Mucosa of descending colon (tissue), 3 donors: ENCODE data around the gene GRHPR. TPM values are rescaled to one million over a fixed set of nuclear protein-coding genes. Genes with fewer than 3 reads are reported as not detected.
A peak's percentile ranks its signal among the peaks of the same experiment; 100 is the strongest.

ENCODE experiments used
- ATAC-seq: fragments of 200-7000 bp; cut with Tn5 transposase; one replicate; pipeline ENCODE4 v1.9.1; 2020; ENCODE audit warnings: mild to moderate bottlenecking, moderate library complexity
- DNase-seq, 3 donors: peaks; one replicate each; pipeline ENCODE4 v3.0.0-alpha.2; 2020
- H3K36me3 ChIP-seq: fragments of 200-600 bp; one replicate; pipeline ENCODE4 v1.8.0; 2021; ENCODE audit warnings: low read depth, mild to moderate bottlenecking
- H3K4me1 ChIP-seq: fragments of 200-600 bp; one replicate; pipeline ENCODE4 v1.8.0; 2021; ENCODE audit warnings: low read depth, mild to moderate bottlenecking
- H3K4me3 ChIP-seq: fragments of 200-600 bp; one replicate; pipeline ENCODE4 v1.8.0; 2021; ENCODE audit warnings: mild to moderate bottlenecking
- H3K9me3 ChIP-seq: fragments of 200-600 bp; one replicate; pipeline ENCODE4 v1.8.0; 2021; ENCODE audit warnings: mild to moderate bottlenecking
- intact Hi-C, 2 donors: fragments of 100-400 bp; cut with DNase I in 1 of 2; cut with micrococcal nuclease in 1 of 2; formaldehyde crosslinking; loops; one replicate each; pipeline versions ENCODE4 v1.11.0 to v1.11.1; 2022; cut with DNase I, micrococcal nuclease
- total RNA-seq, 3 donors: library from RNA; stranded (reverse); fragmentation: NEBNext Ultra II Directional in 2 of 3; extraction: Animal tissue kit (Norgen Biotek cat#: 25700) in 2 of 3; gene quantifications; one replicate each; pipeline versions ENCODE4 v1.2.1 to v1.2.4, GENCODE V29; 2021 to 2023
- TF ChIP-seq, protein P1 (sequence below): fragments of 200-600 bp; IDR thresholded peaks from one replicate; pipeline ENCODE4 v1.8.0; 2022; ENCODE audit warnings: antibody characterized with exemption, mild to moderate bottlenecking
- donor health status: DM: no; HTN: no; CAD: no; lungs with moderate emphysema.
- donor health status: DM: no; HTN: no; CAD: no.
- donor health status: DM: no; HTN: yes; CAD: no.

The GRHPR gene
- total RNA-seq, 3 donors from 2014 or later, result 63.0 to 81.3 (median 79.5) TPM

DNA sequence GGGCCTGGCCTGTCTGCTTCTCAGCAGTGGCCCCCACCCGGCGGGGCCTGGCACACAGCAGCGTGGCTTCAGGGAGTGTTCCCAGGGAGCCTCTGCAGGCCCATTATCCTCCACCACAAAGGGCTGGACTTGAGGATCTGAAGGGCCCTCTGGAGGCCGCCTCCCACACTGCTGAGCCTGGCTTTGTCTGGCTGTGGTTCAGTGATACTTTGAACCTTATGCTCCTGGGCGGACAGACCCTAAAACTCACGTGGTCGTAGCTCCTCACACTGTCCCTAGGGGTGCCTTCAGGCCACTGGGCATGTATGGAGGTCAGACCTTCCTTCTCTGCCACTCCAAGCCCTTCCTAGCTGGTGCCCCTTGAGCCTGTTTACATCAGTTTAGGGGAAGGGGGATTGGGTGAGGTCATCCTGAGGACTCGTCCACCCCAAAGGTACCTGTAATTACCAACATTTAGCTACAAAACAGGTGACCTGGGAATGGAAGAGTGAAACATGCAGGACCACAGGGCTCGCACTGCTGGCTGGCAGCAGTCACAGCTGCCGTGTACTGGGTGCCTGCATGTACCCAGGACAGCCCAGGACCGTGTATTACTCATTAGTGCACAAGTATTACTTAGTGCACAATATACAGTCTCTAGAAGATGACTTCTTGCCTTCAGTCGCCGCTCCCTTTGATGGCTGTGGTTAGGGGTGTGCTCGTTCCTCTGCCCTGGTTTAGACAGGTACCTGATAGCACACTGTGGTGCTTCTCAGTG is 8.5 kb downstream of the GRHPR start:
- peak; percentile 72 for ATAC-seq
- Histone ChIP-seq H3K36me3 (no peaks in the 10 kb centered on the region), H3K4me1 (no peaks in the 10 kb centered on the region), H3K4me3 (no peak overlapping the region), H3K9me3 (no peaks in the 10 kb centered on the region)
- intact Hi-C loops, result no loop called here
- TF ChIP-seq, protein P1, sequence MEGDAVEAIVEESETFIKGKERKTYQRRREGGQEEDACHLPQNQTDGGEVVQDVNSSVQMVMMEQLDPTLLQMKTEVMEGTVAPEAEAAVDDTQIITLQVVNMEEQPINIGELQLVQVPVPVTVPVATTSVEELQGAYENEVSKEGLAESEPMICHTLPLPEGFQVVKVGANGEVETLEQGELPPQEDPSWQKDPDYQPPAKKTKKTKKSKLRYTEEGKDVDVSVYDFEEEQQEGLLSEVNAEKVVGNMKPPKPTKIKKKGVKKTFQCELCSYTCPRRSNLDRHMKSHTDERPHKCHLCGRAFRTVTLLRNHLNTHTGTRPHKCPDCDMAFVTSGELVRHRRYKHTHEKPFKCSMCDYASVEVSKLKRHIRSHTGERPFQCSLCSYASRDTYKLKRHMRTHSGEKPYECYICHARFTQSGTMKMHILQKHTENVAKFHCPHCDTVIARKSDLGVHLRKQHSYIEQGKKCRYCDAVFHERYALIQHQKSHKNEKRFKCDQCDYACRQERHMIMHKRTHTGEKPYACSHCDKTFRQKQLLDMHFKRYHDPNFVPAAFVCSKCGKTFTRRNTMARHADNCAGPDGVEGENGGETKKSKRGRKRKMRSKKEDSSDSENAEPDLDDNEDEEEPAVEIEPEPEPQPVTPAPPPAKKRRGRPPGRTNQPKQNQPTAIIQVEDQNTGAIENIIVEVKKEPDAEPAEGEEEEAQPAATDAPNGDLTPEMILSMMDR, result no peak
- DNase-seq, result peak in 1 of 3 donors; percentile 28

DNA sequence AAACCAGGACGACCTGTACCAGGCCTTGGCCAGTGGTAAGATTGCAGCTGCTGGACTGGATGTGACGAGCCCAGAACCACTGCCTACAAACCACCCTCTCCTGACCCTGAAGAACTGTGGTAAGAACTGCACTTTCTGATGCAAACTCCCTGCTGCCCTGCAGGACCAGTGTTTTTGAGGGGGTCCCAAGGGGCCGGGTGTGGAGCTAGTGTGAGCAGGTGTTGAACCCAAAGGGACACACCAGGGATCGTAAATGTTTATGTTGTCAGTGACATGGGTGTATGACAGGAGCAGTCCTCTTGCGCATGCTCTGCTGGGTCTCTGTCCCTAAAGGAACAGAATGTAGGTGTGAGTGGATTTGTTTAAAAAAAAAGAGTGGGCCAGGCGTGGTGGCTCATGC is 9.5 kb downstream of the GRHPR start:
- Histone ChIP-seq H3K4me3 (no peak overlapping the region), H3K36me3 (no peaks in the 10 kb centered on the region), H3K4me1 (no peaks in the 10 kb centered on the region), H3K9me3 (no peaks in the 10 kb centered on the region)
- intact Hi-C loops, result no loop called here
- TF ChIP-seq, protein P1, result no peak
- ATAC-seq (no peak), DNase-seq (no peak)

DNA sequence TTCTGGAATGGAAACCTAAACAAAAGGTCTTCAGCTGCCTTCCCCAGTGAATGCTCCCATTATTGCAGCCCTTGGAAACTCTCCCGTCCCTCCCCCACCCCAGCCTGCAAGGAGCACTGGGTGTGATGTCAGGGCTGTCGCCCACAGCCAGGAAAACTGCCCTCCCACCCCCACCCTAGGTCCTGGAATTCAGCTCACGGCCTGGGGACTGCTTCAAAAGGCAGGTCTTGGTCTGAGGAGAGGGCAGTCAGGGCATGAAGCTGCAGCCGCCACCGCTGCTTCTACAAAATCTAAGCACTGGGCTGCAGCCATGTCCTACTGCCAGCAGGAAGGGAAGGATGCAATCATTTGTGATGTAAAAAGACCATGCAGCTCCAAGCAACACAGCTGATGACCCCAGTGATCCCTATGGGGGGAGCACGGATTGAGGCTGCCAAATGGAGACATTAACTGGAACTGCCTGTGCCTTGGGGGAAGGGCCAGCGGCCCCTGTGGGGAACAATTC is 11.4 kb downstream of the GRHPR start:
- Histone ChIP-seq H3K9me3 (no peaks in the 10 kb centered on the region), H3K4me3 (no peak overlapping the region), H3K36me3 (peaks cover 7% of the 10 kb centered on the region), H3K4me1 (no peaks in the 10 kb centered on the region)
- no peak for ATAC-seq
- intact Hi-C loops, result no loop called here
- DNase-seq, result no peak
- TF ChIP-seq, protein P1, result no peak

DNA sequence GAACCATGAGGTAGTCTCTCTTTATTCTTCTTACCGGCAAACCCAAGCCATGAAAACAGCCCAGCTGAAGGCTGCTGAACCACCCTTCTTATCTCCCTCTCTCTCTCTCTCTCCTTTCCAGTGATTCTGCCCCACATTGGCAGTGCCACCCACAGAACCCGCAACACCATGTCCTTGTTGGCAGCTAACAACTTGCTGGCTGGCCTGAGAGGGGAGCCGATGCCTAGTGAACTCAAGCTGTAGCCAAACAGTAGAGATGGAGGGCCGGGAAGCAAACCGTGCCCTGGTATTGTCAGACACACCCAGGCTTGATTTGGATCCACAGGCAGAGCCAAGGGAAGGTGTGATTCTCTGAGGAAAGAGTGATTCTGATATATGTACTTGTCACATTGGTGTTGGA is 14.0 kb downstream of the GRHPR start:
- H3K4me1 ChIP-seq, result no peaks in the 10 kb centered on the region
- H3K36me3 ChIP-seq, result peaks cover 7% of the 10 kb centered on the region
- ATAC-seq, result no peak
- intact Hi-C loops, result no loop called here
- H3K4me3 ChIP-seq, result no peak overlapping the region
- TF ChIP-seq, protein P1, result no peak
- DNase-seq, result no peak
- no peaks in the 10 kb centered on the region for H3K9me3 ChIP-seq

DNA sequence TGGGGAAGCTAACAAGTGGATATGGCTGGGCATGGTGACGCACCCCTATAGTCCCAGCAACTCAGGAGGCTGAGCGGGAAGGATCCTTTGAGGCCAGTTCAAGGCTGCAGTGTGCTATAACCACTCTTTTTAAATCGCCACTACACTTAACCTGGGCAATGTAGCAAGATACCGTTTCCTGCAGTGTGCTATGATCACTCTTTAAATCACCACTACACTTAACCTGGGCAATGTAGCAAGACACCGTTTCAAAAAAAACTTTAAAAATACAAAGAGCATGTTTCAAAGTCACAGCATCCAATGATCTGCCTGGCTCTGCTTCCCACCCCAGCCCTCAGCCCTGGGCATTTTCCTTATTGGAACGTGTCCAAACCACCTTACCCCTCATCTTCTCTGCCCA is 14.5 kb downstream of the GRHPR start:
- TF ChIP-seq, protein P1, result no peak
- intact Hi-C loops, result no loop called here
- DNase-seq (no peak), ATAC-seq (no peak)
- Histone ChIP-seq H3K4me3 (no peak overlapping the region), H3K4me1 (no peaks in the 10 kb centered on the region), H3K36me3 (peaks cover 7% of the 10 kb centered on the region), H3K9me3 (no peaks in the 10 kb centered on the region)
